ENCODE measurements around the gene KIF16B.
"Not testable (repeated sequence)": the region's sequence is repeated elsewhere in the genome, so short reads cannot be mapped to it uniquely, and the experiment has no call there.

KIF16B gene

GRCh38 chr20:16457514-16457913 lies 115.7 kb downstream of the KIF16B start:
- no peak for DNase-seq (ENCODE audit: low read depth, low spot score)
- H3K4me3 ChIP-seq (ENCODE audit: low read length) = no peak overlapping the region

GRCh38 chr20:16455324-16455723 lies 117.9 kb downstream of the KIF16B start:
- no peak overlapping the region for H3K4me3 ChIP-seq (ENCODE audit: low read length)
- DNase-seq (ENCODE audit: low read depth, low spot score) = no peak

- no peak overlapping the region for H3K4me3 ChIP-seq (ENCODE audit: low read length)
- DNase-seq (ENCODE audit: low read depth, low spot score) = no peak
Measured at GRCh38 chr20:16451982-16452381, 121.3 kb downstream of the KIF16B start.

GRCh38 chr20:16451001-16451400 lies 122.2 kb downstream of the KIF16B start:
- DNase-seq (ENCODE audit: low read depth, low spot score) = no peak
- H3K4me3 ChIP-seq (ENCODE audit: low read length) = no peak overlapping the region

- H3K4me3 ChIP-seq (ENCODE audit: low read length) = no peak overlapping the region
Measured at GRCh38 chr20:16446991-16447390, 126.3 kb downstream of the KIF16B start.

GRCh38 chr20:16446246-16446645 lies 127.0 kb downstream of the KIF16B start:
- H3K4me3 ChIP-seq (ENCODE audit: low read length) = no peak overlapping the region
- no peak for DNase-seq (ENCODE audit: low read depth, low spot score)

More at GRCh38 chr20:16446991-16447390, 126.3 kb downstream of the KIF16B start:
- peak; percentile 17 for DNase-seq (ENCODE audit: low read depth, low spot score)

- DNase-seq (ENCODE audit: low read depth, low spot score) = no peak
- H3K4me3 ChIP-seq (ENCODE audit: low read length) = no peak overlapping the region
Measured at GRCh38 chr20:16445482-16445881, 127.8 kb downstream of the KIF16B start.

GRCh38 chr20:16444057-16444777 lies 129.0 kb downstream of the KIF16B start:
- H3K4me3 ChIP-seq (ENCODE audit: low read length) = no peak overlapping the region
- DNase-seq (ENCODE audit: low read depth, low spot score) = no peak

GRCh38 chr20:16441546-16442164 lies 131.6 kb downstream of the KIF16B start:
- DNase-seq (ENCODE audit: low read depth, low spot score) = no peak
- no peak overlapping the region for H3K4me3 ChIP-seq (ENCODE audit: low read length)

GRCh38 chr20:16440686-16441085 lies 132.6 kb downstream of the KIF16B start:
- H3K4me3 ChIP-seq (ENCODE audit: low read length) = no peak overlapping the region
- no peak for DNase-seq (ENCODE audit: low read depth, low spot score)

GRCh38 chr20:16439540-16439939 lies 133.7 kb downstream of the KIF16B start:
- H3K4me3 ChIP-seq (ENCODE audit: low read length); DNase-seq (ENCODE audit: low read depth, low spot score): not testable (repeated sequence)

- DNase-seq (ENCODE audit: low read depth, low spot score) = no peak
- no peak overlapping the region for H3K4me3 ChIP-seq (ENCODE audit: low read length)
Measured at GRCh38 chr20:16438100-16438499, 135.1 kb downstream of the KIF16B start.

- no peak overlapping the region for H3K4me3 ChIP-seq (ENCODE audit: low read length)
- DNase-seq (ENCODE audit: low read depth, low spot score) = no peak
Measured at GRCh38 chr20:16437387-16437996, 135.8 kb downstream of the KIF16B start.

- DNase-seq (ENCODE audit: low read depth, low spot score) = peak; percentile 62
- no peak overlapping the region for H3K4me3 ChIP-seq (ENCODE audit: low read length)
Measured at GRCh38 chr20:16434062-16434664, 139.1 kb downstream of the KIF16B start.

- no peak overlapping the region for H3K4me3 ChIP-seq (ENCODE audit: low read length)
- DNase-seq (ENCODE audit: low read depth, low spot score) = no peak
Measured at GRCh38 chr20:16433293-16433580, 140.0 kb downstream of the KIF16B start.

GRCh38 chr20:16432466-16433292 lies 140.6 kb downstream of the KIF16B start:
- DNase-seq (ENCODE audit: low read depth, low spot score) = no peak
- no peak overlapping the region for H3K4me3 ChIP-seq (ENCODE audit: low read length)

GRCh38 chr20:16428112-16428511 lies 145.1 kb downstream of the KIF16B start:
- H3K4me3 ChIP-seq (ENCODE audit: low read length) = no peak overlapping the region
- DNase-seq (ENCODE audit: low read depth, low spot score) = no peak

GRCh38 chr20:16427571-16427970 lies 145.7 kb downstream of the KIF16B start:
- H3K4me3 ChIP-seq (ENCODE audit: low read length) = no peak overlapping the region
- DNase-seq (ENCODE audit: low read depth, low spot score) = no peak

GRCh38 chr20:16424780-16425179 lies 148.5 kb downstream of the KIF16B start:
- H3K4me3 ChIP-seq (ENCODE audit: low read length) = no peak overlapping the region
- DNase-seq (ENCODE audit: low read depth, low spot score) = no peak
